CD8-positive, alpha-beta memory T cell (primary cell): Measurements from ENCODE around the gene TGFBI. TPM values are rescaled to one million over a fixed set of nuclear protein-coding genes. Genes with fewer than 3 reads are reported as not detected.

Experiments used
- CTCF ChIA-PET: fragments of 350-600 bp; sonication (Branson Sonifier 250); formaldehyde crosslinking; loops from one replicate; lab custom pipeline; 2021; ENCODE audit warnings: antibody characterized with exemption; lab: Charles Lee
- POLR2A ChIA-PET: fragments of 350-600 bp; sonication (Branson Sonifier 250); formaldehyde crosslinking; loops from one replicate; lab custom pipeline; 2021; ENCODE audit warnings: antibody characterized with exemption; lab: Charles Lee
- DNase-seq, 5 donors: peaks; one replicate each; pipeline versions ENCODE4 v3.0.0 to v3.0.0-alpha.2; 2020 to 2022; ENCODE audit warnings: mixed read lengths in 1 of 5
- H3K27ac ChIP-seq: one replicate; pipeline ENCODE4 v1.7.0; 2013; ENCODE audit warnings: low read depth, mild to moderate bottlenecking, low read length, moderate library complexity
- H3K27me3 ChIP-seq: 2 replicates; pipeline ENCODE4 v1.7.0; 2013; ENCODE audit warnings: low read length, mild to moderate bottlenecking; ENCODE audit not compliant: insufficient read depth, poor library complexity, severe bottlenecking
- H3K36me3 ChIP-seq: 2 replicates; pipeline ENCODE4 v1.7.0; 2013; ENCODE audit warnings: mild to moderate bottlenecking, low read length, moderate library complexity; ENCODE audit not compliant: insufficient read depth
- H3K4me1 ChIP-seq: 2 replicates; pipeline ENCODE4 v1.7.0; 2013; ENCODE audit warnings: mild to moderate bottlenecking, low read length, moderate library complexity; ENCODE audit not compliant: insufficient read depth
- H3K4me3 ChIP-seq: 2 replicates; pipeline ENCODE4 v1.7.0; 2013; ENCODE audit warnings: mild to moderate bottlenecking, low read length
- H3K9me3 ChIP-seq: 2 replicates; pipeline ENCODE4 v1.7.0; 2013; ENCODE audit warnings: mild to moderate bottlenecking, low read length
- H3K27ac Mint-ChIP-seq, 8 donors: one replicate each; pipeline ENCODE4 v1.8.0; 2020 to 2021; ENCODE audit warnings: mixed read lengths in 8 of 8, mild to moderate bottlenecking in 6 of 8, inconsistent platforms in 3 of 8, moderate library complexity in 3 of 8
- H3K27me3 Mint-ChIP-seq, 2 donors: one replicate each; pipeline ENCODE4 v1.8.0; 2020 to 2021; ENCODE audit warnings: mixed read lengths in 2 of 2, mild to moderate bottlenecking in 1 of 2, moderate library complexity in 1 of 2
- H3K36me3 Mint-ChIP-seq, 3 donors: one replicate each; pipeline ENCODE4 v1.8.0; 2020 to 2021; ENCODE audit warnings: mixed read lengths in 3 of 3, inconsistent platforms in 1 of 3, mild to moderate bottlenecking in 1 of 3
- H3K4me1 Mint-ChIP-seq, 3 donors: one replicate each; pipeline ENCODE4 v1.8.0; 2020 to 2021; ENCODE audit warnings: mixed read lengths in 3 of 3, inconsistent platforms in 1 of 3, mild to moderate bottlenecking in 1 of 3
- H3K4me3 Mint-ChIP-seq, 7 donors: one replicate each; pipeline ENCODE4 v1.8.0; 2020 to 2021; ENCODE audit warnings: mixed read lengths in 7 of 7, mild to moderate bottlenecking in 6 of 7, moderate library complexity in 4 of 7, inconsistent platforms in 2 of 7
- H3K9me3 Mint-ChIP-seq, 5 donors: one replicate each; pipeline ENCODE4 v1.8.0; 2020 to 2022; ENCODE audit warnings: mixed read lengths in 5 of 5, mild to moderate bottlenecking in 3 of 5, moderate library complexity in 2 of 5, inconsistent platforms in 1 of 5
- polyA plus RNA-seq: library from polyadenylated mRNA; unstranded; fragments of 300-500 nt; fragmentation: Illumina TruSeq; gene quantifications from one replicate; pipeline ENCODE4 v1.2.3, GENCODE V29; 2021
- total RNA-seq, 2 experiments: library from RNA; stranded (reverse); gene quantifications; one replicate each; pipeline ENCODE4 v1.2.3, GENCODE V29; 2021

Gene TGFBI
- total and polyA plus RNA-seq, 3 experiments from 2014 or later = 4.9 to 9.2 (median 8.8) TPM

DNA sequence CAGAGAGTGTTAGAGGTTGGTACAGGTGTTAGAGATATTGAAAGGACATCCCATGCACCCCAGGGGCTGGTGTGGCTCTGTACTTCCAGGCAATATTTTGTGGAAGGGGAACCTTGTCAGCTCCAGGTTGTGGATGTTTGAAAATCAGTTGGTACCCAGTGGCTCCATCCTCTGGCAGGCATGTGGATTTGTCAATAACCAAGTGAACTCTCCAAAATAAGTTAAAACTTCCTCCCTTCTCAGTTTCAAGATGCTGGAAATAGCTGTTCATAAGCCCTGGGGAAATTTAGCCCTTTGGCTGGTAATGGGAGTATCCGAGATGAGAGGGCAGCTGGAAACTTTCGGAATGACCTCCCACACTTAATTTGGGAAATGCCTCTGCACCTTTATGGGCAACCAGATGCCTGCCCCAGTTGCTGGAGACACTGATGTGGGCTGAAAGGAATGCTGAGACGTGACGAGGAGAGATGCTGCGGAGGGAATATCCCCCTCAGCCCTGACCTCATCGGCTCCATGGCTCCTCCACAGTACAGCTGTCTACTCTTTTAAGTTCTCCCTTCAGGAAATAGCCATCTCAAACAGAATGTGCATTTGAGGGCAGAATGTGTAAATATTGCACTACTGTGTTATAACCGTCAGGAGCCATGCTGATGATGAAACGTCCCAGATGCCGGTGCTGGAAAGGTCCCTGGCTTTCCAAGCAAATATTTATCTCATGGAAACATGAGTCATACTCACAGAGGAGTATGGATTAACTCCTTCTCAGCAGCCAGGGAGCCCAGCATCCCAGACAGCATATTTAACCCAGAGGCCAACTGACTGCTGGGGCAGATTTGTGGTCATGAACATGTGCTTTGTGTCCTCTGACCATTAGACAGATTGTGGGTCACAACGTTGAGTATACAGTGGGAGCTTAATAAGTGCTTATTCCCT is 29.5 kb downstream of the TGFBI start:
- POLR2A ChIA-PET = no interaction called here

DNA sequence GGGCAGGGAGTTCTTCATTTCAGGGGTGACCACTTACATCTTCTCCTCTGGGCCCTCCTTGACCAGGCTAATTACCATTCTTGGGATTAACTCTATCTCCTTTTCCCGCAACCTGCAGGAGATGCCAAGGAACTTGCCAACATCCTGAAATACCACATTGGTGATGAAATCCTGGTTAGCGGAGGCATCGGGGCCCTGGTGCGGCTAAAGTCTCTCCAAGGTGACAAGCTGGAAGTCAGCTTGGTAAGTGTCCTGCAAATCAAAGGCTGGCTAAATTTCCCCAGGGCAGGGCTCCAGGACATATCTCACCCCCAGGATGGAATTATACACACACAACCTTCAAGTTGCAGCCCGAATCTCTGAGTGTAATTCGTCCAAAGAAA is 30.2 kb downstream of the TGFBI start:
- H3K36me3 ChIP-seq = no peaks in the 10 kb centered on the region
- H3K4me1 ChIP-seq = no peaks in the 10 kb centered on the region
- POLR2A ChIA-PET = no interaction called here
- H3K27me3 Mint-ChIP-seq = no peaks in the 10 kb centered on the region
- no peaks in the 10 kb centered on the region for H3K27me3 ChIP-seq
- no peak overlapping the region for H3K4me3 Mint-ChIP-seq
- peaks cover 0 to 1% (median 0%) of the 10 kb centered on the region in 3 donors for H3K36me3 Mint-ChIP-seq
- no peak for DNase-seq
- H3K9me3 Mint-ChIP-seq = no peaks in the 10 kb centered on the region
- H3K27ac Mint-ChIP-seq = peak overlapping the region in 1 of 8 donors; percentile 49
- no peaks in the 10 kb centered on the region for H3K4me1 Mint-ChIP-seq
- H3K4me3 ChIP-seq = no peak overlapping the region
- H3K9me3 ChIP-seq = no peaks in the 10 kb centered on the region
- CTCF ChIA-PET = no interaction called here
- no peak overlapping the region for H3K27ac ChIP-seq

More for the DNA sequence above, 29.5 kb downstream of the TGFBI start:
- Histone ChIP-seq H3K9me3 (no peaks in the 10 kb centered on the region), H3K36me3 (no peaks in the 10 kb centered on the region), H3K4me3 (no peak overlapping the region), H3K27ac (no peak overlapping the region), H3K4me1 (no peaks in the 10 kb centered on the region), H3K27me3 (no peaks in the 10 kb centered on the region)
- Mint-ChIP-seq H3K9me3 (no peaks in the 10 kb centered on the region), H3K4me3 (no peak overlapping the region), H3K27ac (peak overlapping the region in 1 of 8 donors; percentile 19), H3K36me3 (peaks cover 0 to 1% (median 0%) of the 10 kb centered on the region in 3 donors), H3K27me3 (no peaks in the 10 kb centered on the region), H3K4me1 (no peaks in the 10 kb centered on the region)
- no peak for DNase-seq
- CTCF ChIA-PET = interaction anchor here (0.8 kb wide), 1 partner anchor 21 kb away, joined by 3 read pairs; no protein-coding TSS in a partner anchor

DNA sequence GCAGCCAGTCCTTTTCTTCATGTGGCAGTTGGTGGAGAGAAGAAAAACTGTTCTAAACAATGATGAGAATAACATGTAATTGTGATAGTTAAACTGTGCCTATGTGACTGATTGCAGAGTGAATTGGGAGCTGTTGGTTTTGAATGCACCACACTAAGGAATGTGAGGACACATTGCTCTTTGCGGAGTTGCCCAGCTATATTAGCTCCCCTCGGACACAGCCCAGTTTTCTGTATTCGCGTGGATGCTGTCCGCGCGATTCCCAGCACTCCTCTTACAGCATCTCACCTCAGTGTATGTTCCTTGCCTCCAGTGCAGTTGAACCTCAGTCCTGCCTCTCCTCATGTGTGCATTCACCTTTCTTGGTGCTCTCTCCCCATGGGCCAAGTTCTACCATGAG is 32.2 kb downstream of the TGFBI start:
- Histone ChIP-seq H3K27ac (no peak overlapping the region), H3K4me1 (no peaks in the 10 kb centered on the region), H3K4me3 (no peak overlapping the region), H3K9me3 (no peaks in the 10 kb centered on the region), H3K36me3 (no peaks in the 10 kb centered on the region), H3K27me3 (no peaks in the 10 kb centered on the region)
- CTCF ChIA-PET = no interaction called here
- POLR2A ChIA-PET = no interaction called here
- H3K27ac Mint-ChIP-seq = no peak overlapping the region
- no peaks in the 10 kb centered on the region for H3K27me3 Mint-ChIP-seq
- no peaks in the 10 kb centered on the region for H3K9me3 Mint-ChIP-seq
- no peaks in the 10 kb centered on the region for H3K4me1 Mint-ChIP-seq
- peaks cover 0 to 1% (median 0%) of the 10 kb centered on the region in 3 donors for H3K36me3 Mint-ChIP-seq
- no peak overlapping the region for H3K4me3 Mint-ChIP-seq
- no peak for DNase-seq

DNA sequence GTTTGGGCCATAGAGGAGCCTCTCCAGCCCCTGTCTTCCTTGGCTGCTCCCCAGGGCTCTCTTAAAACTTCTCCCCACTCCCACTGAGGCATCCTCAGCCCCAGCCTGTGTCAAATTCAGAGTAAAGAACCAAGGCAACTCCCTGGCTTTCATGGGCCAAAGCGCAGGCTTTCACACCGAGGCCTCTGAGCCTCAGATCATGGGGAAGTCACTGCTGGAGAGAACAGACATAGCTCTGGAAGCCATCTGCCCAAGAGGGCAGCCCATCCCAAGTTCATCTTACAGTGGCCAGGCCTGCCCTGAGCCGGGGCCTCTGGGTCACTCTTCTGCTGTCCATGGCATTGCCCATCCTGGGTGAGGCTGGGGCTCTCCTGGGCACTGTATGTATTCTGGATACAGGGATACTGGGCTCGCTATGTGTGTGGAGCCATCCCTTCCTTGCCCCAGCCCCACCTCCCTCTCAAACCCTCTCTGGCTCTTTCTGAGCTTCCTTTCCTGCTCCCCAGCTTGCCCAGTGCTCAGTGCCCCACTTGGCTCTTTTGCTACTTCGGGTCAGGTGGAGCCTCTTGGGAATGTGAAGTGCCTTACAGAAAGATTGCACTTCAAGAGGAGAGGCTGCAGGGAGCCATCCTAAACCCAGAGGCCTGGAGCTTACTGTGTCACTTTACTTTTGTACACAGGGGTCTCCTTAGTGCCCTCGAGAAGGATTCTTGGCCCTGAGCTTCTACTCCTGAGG is 33.0 kb downstream of the TGFBI start:
- Histone ChIP-seq H3K4me3 (no peak overlapping the region), H3K4me1 (no peaks in the 10 kb centered on the region), H3K36me3 (no peaks in the 10 kb centered on the region), H3K9me3 (no peaks in the 10 kb centered on the region), H3K27ac (no peak overlapping the region), H3K27me3 (no peaks in the 10 kb centered on the region)
- Mint-ChIP-seq H3K27me3 (no peaks in the 10 kb centered on the region), H3K36me3 (peaks cover 0 to 1% (median 0%) of the 10 kb centered on the region in 3 donors), H3K9me3 (no peaks in the 10 kb centered on the region), H3K27ac (peak overlapping the region in 2 of 8 donors; percentile 38 to 51), H3K4me3 (no peak overlapping the region), H3K4me1 (no peaks in the 10 kb centered on the region)
- no peak for DNase-seq
- ChIA-PET CTCF (interaction anchor here (0.7 to 1.6 kb wide), 3 partner anchors 85 to 179 kb away, joined by 3 to 5 read pairs (median 3); no protein-coding TSS in a partner anchor), POLR2A (no interaction called here)

DNA sequence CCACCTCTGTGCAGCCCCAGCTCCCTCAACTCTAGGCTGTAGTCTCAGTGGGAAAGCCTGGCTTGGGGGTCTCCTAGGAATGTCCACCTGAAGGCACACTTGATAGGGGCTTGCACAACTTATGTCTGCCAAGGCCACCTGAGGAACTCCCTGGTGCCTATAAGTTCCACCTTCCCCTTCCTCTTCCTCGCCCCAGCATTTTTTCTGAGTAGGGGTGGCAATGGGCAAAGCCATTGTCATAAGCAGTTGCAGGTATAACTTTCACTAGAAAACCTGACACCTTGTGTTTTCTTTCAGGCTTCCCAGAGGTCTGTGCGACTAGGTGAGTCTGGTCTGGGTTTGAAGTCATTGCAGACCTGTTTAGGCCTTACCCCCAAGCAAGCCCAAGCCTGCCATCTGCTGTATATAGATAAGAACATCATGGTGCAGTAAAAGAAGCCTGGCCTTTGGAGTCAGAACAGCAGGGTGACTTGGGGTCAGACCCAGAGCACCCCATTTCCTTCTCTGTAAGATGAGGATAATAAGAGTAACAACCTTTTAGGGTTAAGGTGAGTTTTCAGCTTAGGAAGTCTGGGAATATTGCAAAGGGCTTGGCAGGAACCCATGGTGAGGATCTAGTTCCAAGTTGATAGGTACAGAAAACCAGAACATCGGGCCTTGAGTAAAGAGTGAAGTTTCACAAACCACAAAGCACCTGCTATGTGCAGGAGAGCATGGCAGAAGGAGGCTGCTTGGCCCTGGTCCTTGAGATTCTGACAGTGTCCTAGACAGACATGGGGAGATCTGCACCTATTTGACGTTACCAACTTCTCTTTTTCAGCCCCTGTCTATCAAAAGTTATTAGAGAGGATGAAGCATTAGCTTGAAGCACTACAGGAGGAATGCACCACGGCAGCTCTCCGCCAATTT is 33.8 kb downstream of the TGFBI start:
- no peak overlapping the region for H3K4me3 ChIP-seq
- no peaks in the 10 kb centered on the region for H3K36me3 ChIP-seq
- H3K27ac ChIP-seq = no peak overlapping the region
- H3K27me3 Mint-ChIP-seq = no peaks in the 10 kb centered on the region
- POLR2A ChIA-PET = no interaction called here
- H3K27me3 ChIP-seq = no peaks in the 10 kb centered on the region
- no peak overlapping the region for H3K27ac Mint-ChIP-seq
- no peaks in the 10 kb centered on the region for H3K4me1 ChIP-seq
- peak in 1 of 5 donors; percentile 22 for DNase-seq
- CTCF ChIA-PET = interaction anchor here (0.7 to 1.6 kb wide), 7 partner anchors 12 to 180 kb away, joined by 3 to 6 read pairs (median 3); no protein-coding TSS in a partner anchor
- H3K36me3 Mint-ChIP-seq = peaks cover 0 to 1% (median 0%) of the 10 kb centered on the region in 3 donors
- no peaks in the 10 kb centered on the region for H3K4me1 Mint-ChIP-seq
- no peaks in the 10 kb centered on the region for H3K9me3 ChIP-seq
- no peaks in the 10 kb centered on the region for H3K9me3 Mint-ChIP-seq
- no peak overlapping the region for H3K4me3 Mint-ChIP-seq

DNA sequence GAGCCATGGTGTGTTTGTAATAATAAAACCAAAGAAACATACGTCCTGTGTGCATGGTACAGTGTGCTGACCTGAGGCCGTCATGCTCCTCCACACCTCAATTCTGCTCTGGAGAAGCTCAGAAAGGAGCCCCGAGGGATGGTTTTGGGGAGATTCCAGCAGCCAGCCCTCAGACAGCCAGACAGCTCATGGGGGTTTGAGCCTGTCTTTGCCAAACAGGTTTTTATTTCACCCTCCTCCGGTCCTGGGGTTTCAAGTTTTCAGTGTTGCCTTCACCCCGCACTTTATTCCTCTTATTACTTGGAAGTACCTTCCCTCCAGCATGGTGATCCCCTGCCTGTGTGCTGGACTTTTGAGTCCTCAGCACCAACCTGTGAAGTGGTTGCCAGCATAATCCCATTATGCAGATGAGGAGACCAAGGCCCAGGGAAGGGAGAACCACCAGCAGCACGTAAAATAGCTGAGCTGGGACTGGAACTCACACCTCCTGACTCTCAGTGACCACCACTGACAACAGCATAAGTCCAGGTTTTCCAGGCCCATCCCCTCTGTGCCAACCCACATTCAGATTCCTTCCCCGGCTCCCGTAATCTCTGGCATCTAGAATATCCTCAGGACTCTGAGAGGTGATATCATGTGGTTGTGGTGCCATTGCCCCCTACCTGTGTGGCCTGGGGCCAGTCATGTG is 35.1 kb downstream of the TGFBI start:
- H3K4me1 Mint-ChIP-seq = no peaks in the 10 kb centered on the region
- H3K4me3 Mint-ChIP-seq = no peak overlapping the region
- Histone ChIP-seq H3K9me3 (no peaks in the 10 kb centered on the region), H3K4me1 (no peaks in the 10 kb centered on the region), H3K27ac (no peak overlapping the region), H3K27me3 (no peaks in the 10 kb centered on the region), H3K4me3 (no peak overlapping the region), H3K36me3 (no peaks in the 10 kb centered on the region)
- POLR2A ChIA-PET = no interaction called here
- H3K9me3 Mint-ChIP-seq = no peaks in the 10 kb centered on the region
- no peak for DNase-seq
- peaks cover 0 to under 1% of the 10 kb centered on the region in 2 donors for H3K27me3 Mint-ChIP-seq
- CTCF ChIA-PET = interaction anchor here (1.2 to 1.6 kb wide), 5 partner anchors 11 to 175 kb away, joined by 3 to 6 read pairs (median 5); no protein-coding TSS in a partner anchor
- no peak overlapping the region for H3K27ac Mint-ChIP-seq
- H3K36me3 Mint-ChIP-seq = peaks cover 0 to 1% (median 0%) of the 10 kb centered on the region in 3 donors

DNA sequence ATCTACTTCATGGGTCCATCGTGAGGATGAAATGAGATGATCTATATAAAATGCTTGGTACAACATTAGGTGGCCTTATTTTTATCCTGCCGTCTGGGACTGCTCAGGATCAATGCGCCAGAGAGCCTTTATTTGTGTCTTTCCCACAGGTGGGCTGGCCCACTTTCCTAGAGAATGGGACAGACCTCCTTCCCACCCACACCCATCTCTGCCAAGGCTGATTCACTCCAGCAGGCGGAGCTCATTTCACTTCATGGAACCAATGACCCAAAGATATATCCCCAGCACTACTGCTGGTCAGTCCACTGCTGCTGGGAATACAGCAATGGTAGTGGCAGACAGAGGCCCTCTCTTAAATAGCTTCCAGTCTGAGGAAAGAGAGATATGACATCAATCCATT is 35.7 kb downstream of the TGFBI start:
- no peak overlapping the region for H3K27ac Mint-ChIP-seq
- Histone ChIP-seq H3K9me3 (no peaks in the 10 kb centered on the region), H3K36me3 (no peaks in the 10 kb centered on the region), H3K27me3 (no peaks in the 10 kb centered on the region), H3K4me3 (no peak overlapping the region), H3K4me1 (no peaks in the 10 kb centered on the region), H3K27ac (no peak overlapping the region)
- no peak overlapping the region for H3K4me3 Mint-ChIP-seq
- H3K4me1 Mint-ChIP-seq = no peaks in the 10 kb centered on the region
- peaks cover 0 to 4% (median 1%) of the 10 kb centered on the region in 3 donors for H3K36me3 Mint-ChIP-seq
- CTCF ChIA-PET = no interaction called here
- POLR2A ChIA-PET = no interaction called here
- H3K9me3 Mint-ChIP-seq = no peaks in the 10 kb centered on the region
- DNase-seq = no peak
- peaks cover 0 to 2% of the 10 kb centered on the region in 2 donors for H3K27me3 Mint-ChIP-seq
